HEK293 (cell line): ENCODE data around the gene TMEM200A.

Experiments
- CTCF ChIA-PET: fragments of 350-600 bp; formaldehyde crosslinking; extraction: SDS; loops from one replicate; lab custom pipeline; 2021; ENCODE audit warnings: antibody characterized with exemption; lab: Yijun Ruan, JAX
- POLR2A ChIA-PET: fragments of 300-600 bp; formaldehyde crosslinking; extraction: SDS; loops from one replicate; lab custom pipeline; 2020; ENCODE audit warnings: antibody characterized with exemption, inconsistent platforms; lab: Yijun Ruan, JAX
- H3K27ac ChIP-seq: fragments of 200-500 bp; sonication (Bioruptor generic); 2 replicates; pipeline ENCODE4 v1.5.1; 2014; ENCODE audit warnings: low read depth, low read length, control low read depth, inconsistent platforms; ENCODE audit errors: extremely low read depth
- H3K36me3 ChIP-seq, 2 experiments: fragments of 200-500 bp in 1 of 2; sonication (Bioruptor generic) in 1 of 2; 1 replicate in 1 of 2; 2 replicates in 1 of 2; pipeline ENCODE4 v1.5.1; 2014 to 2017; ENCODE audit warnings: inconsistent platforms in 2 of 2, low read length in 2 of 2; ENCODE audit not compliant: control insufficient read depth in 2 of 2, insufficient read depth in 1 of 2
- H3K4me1 ChIP-seq: fragments of 200-500 bp; sonication (Bioruptor generic); 2 replicates; pipeline ENCODE4 v1.5.1; 2014; ENCODE audit warnings: mild to moderate bottlenecking, low read length, inconsistent platforms; ENCODE audit not compliant: control insufficient read depth, insufficient read depth
- H3K4me3 ChIP-seq: 2 replicates; pipeline ENCODE4 v1.5.1; 2011; ENCODE audit warnings: low read depth, mild to moderate bottlenecking, control low read depth, low read length, moderate library complexity
- H3K9me3 ChIP-seq: fragments of 200-500 bp; sonication (Bioruptor generic); 2 replicates; pipeline ENCODE4 v1.5.1; 2014; ENCODE audit warnings: low read depth, low read length, inconsistent platforms; ENCODE audit not compliant: control insufficient read depth, insufficient read depth
- EGR2 ChIP-seq: fragments of 450-650 bp; formaldehyde crosslinking; IDR thresholded peaks from 2 replicates; pipeline ENCODE4 v1.5.1; 2016; ENCODE audit warnings: low read depth, missing biosample characterization, missing genetic modification characterization
- GLIS2 ChIP-seq: fragments of 450-650 bp; formaldehyde crosslinking; IDR thresholded peaks from 2 replicates; pipeline ENCODE4 v1.5.1; 2016; ENCODE audit warnings: missing biosample characterization, missing genetic modification characterization
- IKZF3 ChIP-seq: fragments of 450-650 bp; IDR thresholded peaks from 2 replicates; pipeline ENCODE4 v1.5.0; 2018; ENCODE audit warnings: missing biosample characterization, mild to moderate bottlenecking, missing genetic modification characterization, moderate library complexity
- MZF1 ChIP-seq: fragments of 450-650 bp; formaldehyde crosslinking; IDR thresholded peaks from 2 replicates; pipeline ENCODE4 v1.5.1; 2017; ENCODE audit warnings: missing biosample characterization, missing genetic modification characterization, borderline replicate concordance
- OSR2 ChIP-seq: fragments of 450-650 bp; formaldehyde crosslinking; IDR thresholded peaks from 2 replicates; pipeline ENCODE4 v1.5.1; 2016; ENCODE audit warnings: missing biosample characterization, missing genetic modification characterization
- REPIN1 ChIP-seq: fragments of 450-650 bp; formaldehyde crosslinking; IDR thresholded peaks from 2 replicates; pipeline ENCODE4 v1.5.1; 2017; ENCODE audit warnings: missing biosample characterization, missing genetic modification characterization, low read depth
- ZBTB1 ChIP-seq: fragments of 450-650 bp; formaldehyde crosslinking; IDR thresholded peaks from 2 replicates; pipeline ENCODE4 v1.5.1; 2016; ENCODE audit warnings: missing biosample characterization, missing genetic modification characterization
- ZBTB17 ChIP-seq: fragments of 450-650 bp; formaldehyde crosslinking; IDR thresholded peaks from 2 replicates; pipeline ENCODE4 v1.5.1; 2016; ENCODE audit warnings: missing biosample characterization, missing genetic modification characterization
- ZBTB21 ChIP-seq: fragments of 450-650 bp; formaldehyde crosslinking; IDR thresholded peaks from 2 replicates; pipeline ENCODE4 v1.5.1; 2017; ENCODE audit warnings: missing biosample characterization, missing genetic modification characterization
- ZBTB48 ChIP-seq: fragments of 450-650 bp; formaldehyde crosslinking; IDR thresholded peaks from 2 replicates; pipeline ENCODE4 v1.5.1; 2016; ENCODE audit warnings: missing biosample characterization, missing genetic modification characterization
- ZNF121 ChIP-seq: fragments of 450-650 bp; formaldehyde crosslinking; IDR thresholded peaks from 2 replicates; pipeline ENCODE4 v1.5.1; 2016; ENCODE audit warnings: missing biosample characterization, missing genetic modification characterization
- ZNF221 ChIP-seq: fragments of 450-650 bp; formaldehyde crosslinking; IDR thresholded peaks from 2 replicates; pipeline ENCODE4 v1.5.1; 2017; ENCODE audit warnings: missing biosample characterization, missing genetic modification characterization, borderline replicate concordance
- ZNF354C ChIP-seq: fragments of 450-650 bp; formaldehyde crosslinking; IDR thresholded peaks from 2 replicates; pipeline ENCODE4 v1.5.1; 2016; ENCODE audit warnings: missing biosample characterization, missing genetic modification characterization, low read depth, borderline replicate concordance
- ZNF366 ChIP-seq: fragments of 450-650 bp; formaldehyde crosslinking; conservative IDR thresholded peaks from 2 replicates; pipeline ENCODE4 v1.5.1; 2016; ENCODE audit warnings: missing biosample characterization, missing genetic modification characterization
- ZNF391 ChIP-seq: fragments of 450-650 bp; formaldehyde crosslinking; IDR thresholded peaks from 2 replicates; pipeline ENCODE4 v1.5.1; 2016; ENCODE audit warnings: low read depth, missing biosample characterization, missing genetic modification characterization, borderline replicate concordance
- ZNF416 ChIP-seq: fragments of 450-650 bp; formaldehyde crosslinking; IDR thresholded peaks from 2 replicates; pipeline ENCODE4 v1.5.1; 2016; ENCODE audit warnings: missing biosample characterization, missing genetic modification characterization
- ZNF426 ChIP-seq: fragments of 450-650 bp; formaldehyde crosslinking; IDR thresholded peaks from 2 replicates; pipeline ENCODE4 v1.5.1; 2017; ENCODE audit warnings: missing biosample characterization, missing genetic modification characterization, mild to moderate bottlenecking, inconsistent platforms, moderate library complexity
- ZNF530 ChIP-seq: fragments of 450-650 bp; formaldehyde crosslinking; IDR thresholded peaks from 2 replicates; pipeline ENCODE4 v1.5.1; 2016; ENCODE audit warnings: low read depth, missing biosample characterization, missing genetic modification characterization
- ZNF660 ChIP-seq: fragments of 450-650 bp; IDR thresholded peaks from 2 replicates; pipeline ENCODE4 v1.5.1; 2018; ENCODE audit warnings: missing biosample characterization, mild to moderate bottlenecking, missing genetic modification characterization
- ZNF670 ChIP-seq: fragments of 450-650 bp; formaldehyde crosslinking; IDR thresholded peaks from 2 replicates; pipeline ENCODE4 v1.5.1; 2016; ENCODE audit warnings: missing biosample characterization, missing genetic modification characterization, low read depth
- ZNF677 ChIP-seq: fragments of 450-650 bp; IDR thresholded peaks from 2 replicates; pipeline ENCODE4 v1.5.0; 2018; ENCODE audit warnings: missing biosample characterization, mild to moderate bottlenecking, missing genetic modification characterization, moderate library complexity
- ZNF747 ChIP-seq: fragments of 450-650 bp; formaldehyde crosslinking; IDR thresholded peaks from 2 replicates; pipeline ENCODE4 v1.5.1; 2016; ENCODE audit warnings: missing biosample characterization, missing genetic modification characterization
- ZNF76 ChIP-seq: fragments of 450-650 bp; formaldehyde crosslinking; IDR thresholded peaks from 2 replicates; pipeline ENCODE4; 2016; ENCODE audit warnings: low read depth, missing biosample characterization, missing genetic modification characterization, borderline replicate concordance
- ZXDB ChIP-seq: fragments of 450-650 bp; formaldehyde crosslinking; IDR thresholded peaks from 2 replicates; pipeline ENCODE4 v1.5.1; 2016; ENCODE audit warnings: missing biosample characterization, missing genetic modification characterization
- TF ChIP-seq, protein P1 (sequence below): fragments of 450-650 bp; IDR thresholded peaks from 2 replicates; pipeline ENCODE4 v1.5.1; 2018; ENCODE audit warnings: missing biosample characterization, missing genetic modification characterization
- TF ChIP-seq, protein P2 (sequence below): fragments of 450-650 bp; formaldehyde crosslinking; IDR thresholded peaks from 2 replicates; pipeline ENCODE4 v1.5.1; 2017; ENCODE audit warnings: missing biosample characterization, missing genetic modification characterization
- TF ChIP-seq, protein P3 (sequence below): fragments of 450-650 bp; formaldehyde crosslinking; IDR thresholded peaks from 2 replicates; pipeline ENCODE4 v1.5.1; 2016; ENCODE audit warnings: missing biosample characterization, missing genetic modification characterization
- TF ChIP-seq, protein P4 (sequence below): fragments of 450-650 bp; formaldehyde crosslinking; IDR thresholded peaks from 2 replicates; pipeline ENCODE4 v1.5.1; 2017; ENCODE audit warnings: missing biosample characterization, mild to moderate bottlenecking, missing genetic modification characterization, moderate library complexity

Gene TMEM200A

GRCh38 chr6:130421585-130421984 lies 55.8 kb downstream of the TMEM200A start:
- no peaks in the 10 kb centered on the region for H3K9me3 ChIP-seq
- CTCF ChIA-PET = no interaction called here
- no peaks in the 10 kb centered on the region for H3K4me1 ChIP-seq
- TF ChIP-seq, protein P1, sequence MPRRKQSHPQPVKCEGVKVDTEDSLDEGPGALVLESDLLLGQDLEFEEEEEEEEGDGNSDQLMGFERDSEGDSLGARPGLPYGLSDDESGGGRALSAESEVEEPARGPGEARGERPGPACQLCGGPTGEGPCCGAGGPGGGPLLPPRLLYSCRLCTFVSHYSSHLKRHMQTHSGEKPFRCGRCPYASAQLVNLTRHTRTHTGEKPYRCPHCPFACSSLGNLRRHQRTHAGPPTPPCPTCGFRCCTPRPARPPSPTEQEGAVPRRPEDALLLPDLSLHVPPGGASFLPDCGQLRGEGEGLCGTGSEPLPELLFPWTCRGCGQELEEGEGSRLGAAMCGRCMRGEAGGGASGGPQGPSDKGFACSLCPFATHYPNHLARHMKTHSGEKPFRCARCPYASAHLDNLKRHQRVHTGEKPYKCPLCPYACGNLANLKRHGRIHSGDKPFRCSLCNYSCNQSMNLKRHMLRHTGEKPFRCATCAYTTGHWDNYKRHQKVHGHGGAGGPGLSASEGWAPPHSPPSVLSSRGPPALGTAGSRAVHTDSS (tag by site-specific recombination) = no peak
- TF ChIP-seq ZNF121 = no peak
- no peak for TF ChIP-seq IKZF3 (tag by site-specific recombination)
- TF ChIP-seq ZNF426 (tag by site-specific recombination) = no peak
- no peak for TF ChIP-seq REPIN1 (tag by site-specific recombination)
- TF ChIP-seq ZNF76 (tag by site-specific recombination) = no peak
- no peak for TF ChIP-seq ZNF366 (tag by site-specific recombination)
- H3K27ac ChIP-seq = no peak overlapping the region
- H3K36me3 ChIP-seq = no peaks in the 10 kb centered on the region
- POLR2A ChIA-PET = no interaction called here
- H3K4me3 ChIP-seq = no peak overlapping the region

GRCh38 chr6:130423044-130423443 lies 57.2 kb downstream of the TMEM200A start:
- no peaks in the 10 kb centered on the region for H3K4me1 ChIP-seq
- no peak overlapping the region for H3K4me3 ChIP-seq
- POLR2A ChIA-PET = no interaction called here
- no peak for TF ChIP-seq ZNF416
- TF ChIP-seq, protein P2, sequence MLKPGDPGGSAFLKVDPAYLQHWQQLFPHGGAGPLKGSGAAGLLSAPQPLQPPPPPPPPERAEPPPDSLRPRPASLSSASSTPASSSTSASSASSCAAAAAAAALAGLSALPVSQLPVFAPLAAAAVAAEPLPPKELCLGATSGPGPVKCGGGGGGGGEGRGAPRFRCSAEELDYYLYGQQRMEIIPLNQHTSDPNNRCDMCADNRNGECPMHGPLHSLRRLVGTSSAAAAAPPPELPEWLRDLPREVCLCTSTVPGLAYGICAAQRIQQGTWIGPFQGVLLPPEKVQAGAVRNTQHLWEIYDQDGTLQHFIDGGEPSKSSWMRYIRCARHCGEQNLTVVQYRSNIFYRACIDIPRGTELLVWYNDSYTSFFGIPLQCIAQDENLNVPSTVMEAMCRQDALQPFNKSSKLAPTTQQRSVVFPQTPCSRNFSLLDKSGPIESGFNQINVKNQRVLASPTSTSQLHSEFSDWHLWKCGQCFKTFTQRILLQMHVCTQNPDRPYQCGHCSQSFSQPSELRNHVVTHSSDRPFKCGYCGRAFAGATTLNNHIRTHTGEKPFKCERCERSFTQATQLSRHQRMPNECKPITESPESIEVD (tag by site-specific recombination) = no peak
- TF ChIP-seq ZNF354C (tag by site-specific recombination) = no peak
- TF ChIP-seq IKZF3 (tag by site-specific recombination) = no peak
- TF ChIP-seq OSR2 (tag by site-specific recombination) = no peak
- TF ChIP-seq ZNF670 (tag by site-specific recombination) = no peak
- TF ChIP-seq ZNF677 (tag by site-specific recombination) = no peak
- no peak for TF ChIP-seq GLIS2 (tag by site-specific recombination)
- TF ChIP-seq ZBTB17 (tag by site-specific recombination) = no peak
- no peak for TF ChIP-seq ZNF747 (tag by site-specific recombination)
- TF ChIP-seq ZBTB48 (tag by site-specific recombination) = no peak
- TF ChIP-seq EGR2 (tag by site-specific recombination) = no peak
- no peak for TF ChIP-seq ZNF530
- TF ChIP-seq ZNF76 (tag by site-specific recombination) = no peak
- H3K36me3 ChIP-seq = no peaks in the 10 kb centered on the region
- H3K27ac ChIP-seq = no peak overlapping the region
- H3K9me3 ChIP-seq = no peaks in the 10 kb centered on the region
- CTCF ChIA-PET = interaction anchor here (0.6 kb wide), 1 partner anchor 43 kb away, joined by 4 read pairs; no protein-coding TSS in a partner anchor

GRCh38 chr6:130424710-130425109 lies 58.9 kb downstream of the TMEM200A start:
- Histone ChIP-seq H3K4me3 (no peak overlapping the region), H3K36me3 (no peaks in the 10 kb centered on the region), H3K27ac (no peak overlapping the region), H3K4me1 (no peaks in the 10 kb centered on the region), H3K9me3 (no peaks in the 10 kb centered on the region)
- ChIA-PET CTCF (no interaction called here), POLR2A (no interaction called here)
- TF ChIP-seq ZNF221 (tag by site-specific recombination) = no peak
- no peak for TF ChIP-seq ZNF391 (tag by site-specific recombination)
- TF ChIP-seq ZBTB21 = no peak
- TF ChIP-seq ZBTB1 (tag by site-specific recombination) = no peak
- TF ChIP-seq, protein P3, sequence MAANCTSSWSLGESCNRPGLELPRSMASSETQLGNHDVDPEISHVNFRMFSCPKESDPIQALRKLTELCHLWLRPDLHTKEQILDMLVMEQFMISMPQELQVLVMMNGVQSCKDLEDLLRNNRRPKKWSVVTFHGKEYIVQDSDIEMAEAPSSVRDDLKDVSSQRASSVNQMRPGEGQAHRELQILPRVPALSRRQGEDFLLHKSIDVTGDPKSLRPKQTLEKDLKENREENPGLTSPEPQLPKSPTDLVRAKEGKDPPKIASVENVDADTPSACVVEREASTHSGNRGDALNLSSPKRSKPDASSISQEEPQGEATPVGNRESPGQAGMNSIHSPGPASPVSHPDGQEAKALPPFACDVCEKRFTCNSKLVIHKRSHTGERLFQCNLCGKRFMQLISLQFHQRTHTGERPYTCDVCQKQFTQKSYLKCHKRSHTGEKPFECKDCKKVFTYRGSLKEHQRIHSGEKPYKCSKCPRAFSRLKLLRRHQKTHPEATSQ (tag by site-specific recombination) = no peak
- TF ChIP-seq ZNF660 = no peak
- no peak for TF ChIP-seq ZXDB (tag by site-specific recombination)
- no peak for TF ChIP-seq MZF1 (tag by site-specific recombination)
- TF ChIP-seq, protein P4, sequence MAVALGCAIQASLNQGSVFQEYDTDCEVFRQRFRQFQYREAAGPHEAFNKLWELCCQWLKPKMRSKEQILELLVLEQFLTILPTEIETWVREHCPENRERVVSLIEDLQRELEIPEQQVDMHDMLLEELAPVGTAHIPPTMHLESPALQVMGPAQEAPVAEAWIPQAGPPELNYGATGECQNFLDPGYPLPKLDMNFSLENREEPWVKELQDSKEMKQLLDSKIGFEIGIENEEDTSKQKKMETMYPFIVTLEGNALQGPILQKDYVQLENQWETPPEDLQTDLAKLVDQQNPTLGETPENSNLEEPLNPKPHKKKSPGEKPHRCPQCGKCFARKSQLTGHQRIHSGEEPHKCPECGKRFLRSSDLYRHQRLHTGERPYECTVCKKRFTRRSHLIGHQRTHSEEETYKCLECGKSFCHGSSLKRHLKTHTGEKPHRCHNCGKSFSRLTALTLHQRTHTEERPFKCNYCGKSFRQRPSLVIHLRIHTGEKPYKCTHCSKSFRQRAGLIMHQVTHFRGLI (tag by site-specific recombination) = no peak
